ENCODE measurements around the gene CTNND1.
A peak's percentile ranks its signal among the peaks of the same experiment; 100 is the strongest.

Gene CTNND1

DNA sequence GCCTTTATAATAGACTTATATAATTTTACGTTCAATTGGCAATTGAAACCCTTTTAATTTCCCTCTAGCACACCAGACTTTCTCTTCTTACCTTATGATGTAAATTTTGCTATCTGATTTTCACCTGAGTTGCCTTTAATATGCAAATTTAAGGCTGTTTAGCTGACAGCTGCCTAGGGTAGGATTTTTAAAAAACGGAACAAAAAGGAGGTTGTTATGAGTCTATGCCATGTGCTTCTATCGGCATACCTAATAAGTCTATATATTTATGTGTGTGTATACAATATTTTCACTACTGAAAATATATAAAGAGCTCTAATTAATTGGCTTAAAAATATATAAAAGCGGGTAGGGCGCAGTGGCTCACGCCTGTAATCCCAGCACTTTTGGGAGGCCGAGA lies 32.1 kb upstream of the CTNND1 start:
- no peak for DNase-seq (ENCODE audit: low read depth)
- no peak for TF ChIP-seq CTCF (conservative IDR thresholded peaks at IDR 0.05; ENCODE audit: low read length)
- H3K4me3 ChIP-seq (ENCODE audit: low read length) = no peak overlapping the region

- H3K4me3 ChIP-seq (ENCODE audit: low read length) = no peak overlapping the region
- no peak for TF ChIP-seq CTCF (conservative IDR thresholded peaks at IDR 0.05; ENCODE audit: low read length)
- DNase-seq (ENCODE audit: low read depth) = no peak
Observed at GRCh38 chr11:57732661-57733060, 28.9 kb upstream of the CTNND1 start.

DNA sequence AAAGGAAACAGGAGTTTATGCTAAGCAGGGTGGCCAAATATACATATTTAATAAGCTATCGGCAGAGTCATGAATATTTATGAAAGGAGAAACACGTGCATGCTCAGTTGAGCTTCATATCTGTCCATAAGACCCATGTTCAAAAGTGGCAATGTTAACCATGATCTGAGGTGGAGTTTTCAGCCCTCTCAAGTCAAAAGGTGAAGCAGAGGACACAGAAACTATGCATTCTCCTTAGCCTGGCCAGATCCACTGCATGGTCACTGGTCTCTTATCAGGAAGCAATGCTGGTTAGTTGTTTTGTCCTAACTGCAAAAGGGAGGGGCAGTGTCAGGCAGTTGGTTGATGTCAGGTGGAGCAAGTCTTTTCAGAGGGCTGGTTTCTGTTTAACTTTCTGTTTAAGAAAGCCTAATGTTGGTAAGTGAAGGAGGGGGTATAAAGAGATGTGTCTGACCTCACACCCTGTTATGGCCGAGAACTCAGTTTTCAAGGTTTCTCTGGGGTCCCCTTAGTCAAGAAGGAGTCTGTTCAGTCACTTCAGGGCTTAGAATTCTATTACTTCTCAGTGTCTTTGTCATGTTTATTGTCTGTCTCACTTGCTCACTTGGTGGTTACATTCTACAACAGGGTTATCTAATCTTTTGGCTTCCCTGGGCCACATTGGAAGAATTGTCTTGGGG lies 25.8 kb upstream of the CTNND1 start:
- DNase-seq (ENCODE audit: low read depth) = no peak
- no peak for TF ChIP-seq CTCF (conservative IDR thresholded peaks at IDR 0.05; ENCODE audit: low read length)
- H3K4me3 ChIP-seq (ENCODE audit: low read length) = no peak overlapping the region

GRCh38 chr11:57741132-57742086 lies 20.2 kb upstream of the CTNND1 start, which contains the start of gene SELENOH:
Gene SELENOH (plus strand): TSS chr11:57741491. CDS start chr11:57741596, 105 bp downstream.
- peak within 1 kb of the TSS; percentile 97 for H3K4me3 ChIP-seq (ENCODE audit: low read length)
- TF ChIP-seq CTCF (conservative IDR thresholded peaks at IDR 0.05; ENCODE audit: low read length) = no peak
- DNase-seq (ENCODE audit: low read depth) = peak; percentile 97

DNA sequence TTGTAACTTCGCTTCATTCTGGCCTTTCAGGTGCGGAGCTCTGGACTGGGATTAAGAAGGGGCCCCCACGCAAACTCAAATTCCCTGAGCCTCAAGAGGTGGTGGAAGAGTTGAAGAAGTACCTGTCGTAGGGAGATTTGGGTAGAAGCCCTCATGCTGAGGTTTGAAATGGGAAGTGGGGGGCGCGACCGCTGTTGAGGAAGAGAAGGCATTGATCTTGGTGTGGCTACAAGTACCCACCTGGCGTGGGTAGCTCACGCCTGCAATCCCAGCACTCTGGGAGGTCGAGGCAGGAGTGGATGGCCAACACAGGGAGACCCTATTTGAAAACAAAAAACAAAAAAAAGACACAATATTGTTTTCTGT lies 19.5 kb upstream of the CTNND1 start:
- DNase-seq (ENCODE audit: low read depth) = no peak
- no peak for TF ChIP-seq CTCF (conservative IDR thresholded peaks at IDR 0.05; ENCODE audit: low read length)
- H3K4me3 ChIP-seq (ENCODE audit: low read length) = peak overlapping the region; percentile 97

DNA sequence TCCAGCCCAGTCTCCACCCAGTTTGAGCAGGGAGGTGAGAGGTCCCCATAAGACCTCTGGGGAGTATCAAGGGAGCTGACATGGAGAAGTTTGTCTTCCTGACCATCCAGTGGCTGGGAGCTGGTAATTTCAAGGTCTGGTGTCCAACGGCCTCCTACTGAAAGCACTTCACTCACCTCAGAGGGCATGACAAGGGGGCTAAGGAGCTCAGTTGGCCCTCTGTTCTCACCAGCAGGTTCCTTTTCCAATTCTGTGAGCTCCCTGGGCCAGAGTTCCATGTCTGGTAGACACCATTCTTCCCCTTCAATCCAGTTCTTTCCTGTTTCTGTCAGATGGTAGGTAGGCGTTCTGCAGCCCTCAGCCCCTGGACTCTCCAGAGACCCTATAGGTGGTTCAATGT lies 17.2 kb upstream of the CTNND1 start:
- TF ChIP-seq CTCF (conservative IDR thresholded peaks at IDR 0.05; ENCODE audit: low read length) = no peak
- no peak for DNase-seq (ENCODE audit: low read depth)

More for the DNA sequence above, 17.2 kb upstream of the CTNND1 start:
- no peak overlapping the region for H3K4me3 ChIP-seq (ENCODE audit: low read length)

Data from AG10803 (cell line).